B cell (primary cell): Measurements from ENCODE around the gene HS3ST5. TPM values are rescaled to one million over a fixed set of nuclear protein-coding genes. Genes with fewer than 3 reads are reported as not detected.

ENCODE experiments used
- ATAC-seq: fragments of 200-7000 bp; cut with Tn5 transposase; one replicate; pipeline ENCODE4 v1.10.0; 2021; ENCODE audit warnings: low read depth, mild to moderate bottlenecking, moderate number of reproducible peaks, moderate library complexity
- CTCF ChIA-PET: fragments of 350-600 bp; sonication (Branson Sonifier 250); formaldehyde crosslinking; loops from one replicate; lab custom pipeline; 2021; ENCODE audit warnings: antibody characterized with exemption, inconsistent platforms; lab: Charles Lee
- POLR2A ChIA-PET: fragments of 350-600 bp; sonication (Branson Sonifier 250); formaldehyde crosslinking; loops from one replicate; lab custom pipeline; 2021; ENCODE audit warnings: antibody characterized with exemption; lab: Charles Lee
- DNase-seq: peaks from one replicate; pipeline ENCODE4 v3.0.0; 2013
- H2AFZ ChIP-seq: 2 replicates; pipeline ENCODE4 v1.6.1; 2012; ENCODE audit warnings: mild to moderate bottlenecking, low read depth, low read length; ENCODE audit not compliant: insufficient read depth, poor library complexity, severe bottlenecking
- H3K27ac ChIP-seq, 2 donors: 1 replicate in 1 of 2; 2 replicates in 1 of 2; pipeline ENCODE4 v1.5.1; 2012 to 2013; ENCODE audit warnings: low read length in 2 of 2, mild to moderate bottlenecking in 2 of 2, moderate library complexity in 1 of 2
- H3K27me3 ChIP-seq, 4 experiments: fragments of 200-600 bp in 1 of 4; sonication (generic) in 1 of 4; replicated peaks in 1 of 4; 1 replicate in 2 of 4; 2 replicates in 2 of 4; pipeline versions ENCODE4 v1.6.1 to v1.7.0; 2013 to 2016; ENCODE audit warnings: low read length in 3 of 4, mild to moderate bottlenecking in 2 of 4, mixed read lengths in 1 of 4, moderate library complexity in 1 of 4; ENCODE audit not compliant: insufficient read depth in 4 of 4, control insufficient read depth in 3 of 4; ENCODE audit errors: control extremely low read depth in 1 of 4
- H3K36me3 ChIP-seq, 2 experiments: replicated peaks in 1 of 2; 1 replicate in 1 of 2; 2 replicates in 1 of 2; pipeline versions ENCODE4 v1.6.1 to v1.7.1; 2013; ENCODE audit warnings: low read length in 1 of 2; ENCODE audit not compliant: insufficient read depth in 2 of 2, control insufficient read depth in 1 of 2; ENCODE audit errors: control extremely low read depth in 1 of 2, extremely low read depth in 1 of 2
- H3K4me1 ChIP-seq, 2 donors: fragments of 200-600 bp in 1 of 2; sonication (generic) in 1 of 2; 1 replicate in 1 of 2; 2 replicates in 1 of 2; pipeline versions ENCODE4 v1.5.1 to v1.6.1; 2013 to 2017; ENCODE audit warnings: low read length in 2 of 2; ENCODE audit not compliant: control insufficient read depth in 2 of 2, insufficient read depth in 2 of 2
- H3K4me2 ChIP-seq: replicated peaks from 2 replicates; pipeline ENCODE3; 2012; ENCODE audit warnings: mild to moderate bottlenecking, low read depth, low read length; ENCODE audit not compliant: poor library complexity, severe bottlenecking
- H3K4me3 ChIP-seq, 5 experiments: fragments of 200-600 bp in 1 of 5; sonication (generic) in 1 of 5; 1 replicate in 3 of 5; 2 replicates in 2 of 5; pipeline versions ENCODE4 v1.5.1 to v1.7.0; 2011 to 2016; ENCODE audit warnings: low read length in 4 of 5, mild to moderate bottlenecking in 4 of 5, low read depth in 2 of 5, control low read depth in 1 of 5, moderate library complexity in 1 of 5; ENCODE audit not compliant: insufficient read depth in 1 of 5; ENCODE audit errors: control extremely low read depth in 1 of 5, extremely low read depth in 1 of 5
- H3K79me2 ChIP-seq: fragments of 200-600 bp; sonication (generic); one replicate; pipeline ENCODE4 v1.6.0; 2016; ENCODE audit warnings: low read length; ENCODE audit not compliant: control insufficient read depth, insufficient read depth
- H3K9ac ChIP-seq: fragments of 200-600 bp; sonication (generic); 2 replicates; pipeline ENCODE4 v1.6.1; 2017; ENCODE audit warnings: mild to moderate bottlenecking, low read length, moderate library complexity
- H3K9me3 ChIP-seq, 3 donors: one replicate each; pipeline versions ENCODE4 v1.6.1 to v1.7.1; 2013; ENCODE audit warnings: low read length in 2 of 3; ENCODE audit not compliant: control insufficient read depth in 2 of 3, insufficient read depth in 1 of 3; ENCODE audit errors: control extremely low read depth in 1 of 3
- H4K20me1 ChIP-seq: 2 replicates; pipeline ENCODE4 v1.6.0; 2012; ENCODE audit warnings: mild to moderate bottlenecking, low read length; ENCODE audit not compliant: insufficient read depth, control insufficient read depth, poor library complexity, severe bottlenecking
- H3K27ac Mint-ChIP-seq: one replicate; pipeline ENCODE4 v1.8.0; 2021; ENCODE audit warnings: mixed read lengths
- H3K27me3 Mint-ChIP-seq: one replicate; pipeline ENCODE4 v1.8.0; 2021; ENCODE audit warnings: mixed read lengths
- H3K4me1 Mint-ChIP-seq: one replicate; pipeline ENCODE4 v1.8.0; 2021; ENCODE audit warnings: mixed read lengths
- H3K4me3 Mint-ChIP-seq: one replicate; pipeline ENCODE4 v1.8.0; 2021; ENCODE audit warnings: mixed read lengths
- H3K9me3 Mint-ChIP-seq: one replicate; pipeline ENCODE4 v1.8.0; 2022; ENCODE audit warnings: mixed read lengths; ENCODE audit not compliant: insufficient read depth
- CTCF ChIP-seq: fragments of 200-600 bp; IDR thresholded peaks from one replicate; pipeline ENCODE4 v1.8.0; 2022; ENCODE audit warnings: antibody characterized with exemption, mild to moderate bottlenecking
- EZH2 ChIP-seq: IDR thresholded peaks from 2 replicates; pipeline ENCODE4 v1.6.1; 2012; ENCODE audit warnings: borderline replicate concordance, low read depth, mild to moderate bottlenecking, moderate library complexity, low read length; ENCODE audit not compliant: insufficient read depth, poor library complexity, severe bottlenecking
- WGBS: methylation state at CpG from one replicate; pipeline ENCODE4 v1.1.5; 2013; ENCODE audit warnings: missing lambda C conversion rate; ENCODE audit not compliant: insufficient coverage; 5-methylcytosine and 5-hydroxymethylcytosine counted together
- intact Hi-C: fragments of 100-400 bp; cut with micrococcal nuclease; formaldehyde crosslinking; loops from one replicate; pipeline ENCODE4 v1.10.0; 2022
- polyA plus RNA-seq: library from polyadenylated mRNA; depleted of rRNA; stranded (reverse); fragments of >200 nt; gene quantifications from 2 replicates; pipeline ENCODE4 v1.2.3, GENCODE V29; 2012
- small RNA-seq: library from RNA; depleted of rRNA; stranded (forward); fragments of <200 nt; gene quantifications from one replicate; pipeline ENCODE3, GENCODE V24; 2012; ENCODE audit warnings: low replicate concordance, low read depth; ENCODE audit not compliant: insufficient read length
- total RNA-seq, 2 donors: library from RNA; stranded (reverse); fragments of 120-200 nt in 1 of 2; gene quantifications; 1 replicate in 1 of 2; 2 replicates in 1 of 2; pipeline versions ENCODE4 v1.2.3 to v1.2.4, GENCODE V29; 2013 to 2022

Gene HS3ST5
- total and polyA plus RNA-seq, 2 donors (not counting 1 experiment from before 2014, with no cell fraction given): not detected

GRCh38 chr6:114007516-114007915, 335.3 kb downstream of the HS3ST5 start:
- H3K9ac ChIP-seq: no peak overlapping the region
- CTCF ChIA-PET: no interaction called here
- H3K27me3 Mint-ChIP-seq: peaks cover 37% of the 10 kb centered on the region
- ATAC-seq (no peak), DNase-seq (no peak)
- WGBS: 83% methylated on average over 2 of the region's 2 CpGs
- intact Hi-C loops: no loop called here
- TF ChIP-seq EZH2 (no peak), CTCF (no peak)
- H3K79me2 ChIP-seq: no peaks in the 10 kb centered on the region
- H3K27me3 ChIP-seq: peaks cover 0 to 10% (median 2%) of the 10 kb centered on the region in 4 experiments
- H2AFZ ChIP-seq: no peak overlapping the region
- H3K27ac Mint-ChIP-seq: no peak overlapping the region
- no peaks in the 10 kb centered on the region for H4K20me1 ChIP-seq
- no peaks in the 10 kb centered on the region for H3K9me3 Mint-ChIP-seq
- H3K4me2 ChIP-seq: no peak overlapping the region
- no peaks in the 10 kb centered on the region for H3K9me3 ChIP-seq
- H3K4me3 ChIP-seq: no peak overlapping the region
- no peak overlapping the region for H3K27ac ChIP-seq
- H3K4me1 ChIP-seq: no peaks in the 10 kb centered on the region
- no peaks in the 10 kb centered on the region for H3K36me3 ChIP-seq
- H3K4me1 Mint-ChIP-seq: no peaks in the 10 kb centered on the region
- POLR2A ChIA-PET: no interaction called here
- H3K4me3 Mint-ChIP-seq: no peak overlapping the region

Small RNA genes lying within 50 kb of the gene (small RNA-seq; reads per million reads assigned to genes)
- not detected for gene RNA5SP213
